GM21576 (cell line): ENCODE data around the gene SSBP4.
"Not testable (repeated sequence)": the region's sequence is repeated elsewhere in the genome, so short reads cannot be mapped to it uniquely, and the experiment has no call there.

Experiments
- ATAC-seq: cut with Tn5 transposase; IDR thresholded peaks from one replicate; pipeline ENCODE4 v1.9.1; 2021; ENCODE audit warnings: mild to moderate bottlenecking, moderate library complexity; ENCODE audit not compliant: unreplicated experiment

Gene SSBP4

DNA sequence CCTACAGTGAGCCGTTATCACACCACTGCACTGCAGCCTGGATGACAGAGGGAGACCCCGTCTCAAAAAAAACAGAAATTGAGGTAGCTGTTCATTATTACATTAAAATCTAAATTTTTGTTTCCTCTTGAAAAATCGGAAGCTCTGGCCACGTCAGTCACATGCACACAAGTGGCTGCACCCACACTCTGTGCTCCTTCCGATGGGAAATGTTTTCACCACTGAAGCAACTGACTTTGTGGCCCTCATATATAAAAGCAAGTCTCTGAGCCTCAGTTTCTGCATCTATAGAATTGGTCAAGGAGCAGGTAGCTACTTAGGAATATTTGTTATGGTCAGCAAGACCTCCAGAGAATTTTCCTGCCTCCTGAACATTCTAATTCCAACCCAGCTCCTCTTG lies 26.3 kb upstream of the SSBP4 start:
- ATAC-seq, result no peak

DNA sequence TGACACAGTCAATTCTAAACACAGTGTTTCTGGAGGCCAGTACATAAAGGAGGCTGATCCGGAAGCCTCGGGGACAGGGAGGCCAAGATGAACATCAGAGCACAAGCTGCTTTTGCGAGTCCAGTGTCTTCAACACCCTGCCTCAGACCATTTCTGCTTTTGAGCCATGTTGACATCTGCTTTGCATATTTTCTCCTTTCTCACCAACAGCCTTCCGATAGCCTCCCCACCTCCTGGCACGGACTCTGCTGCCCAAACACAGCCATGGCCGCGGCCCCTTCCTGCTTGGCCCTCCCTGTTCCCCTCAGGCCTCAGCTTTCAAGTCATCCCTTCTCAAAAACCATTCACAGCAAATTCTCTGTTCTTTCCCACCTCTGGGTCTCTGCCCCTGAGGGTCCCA lies 25.4 kb upstream of the SSBP4 start:
- no peak for ATAC-seq

DNA sequence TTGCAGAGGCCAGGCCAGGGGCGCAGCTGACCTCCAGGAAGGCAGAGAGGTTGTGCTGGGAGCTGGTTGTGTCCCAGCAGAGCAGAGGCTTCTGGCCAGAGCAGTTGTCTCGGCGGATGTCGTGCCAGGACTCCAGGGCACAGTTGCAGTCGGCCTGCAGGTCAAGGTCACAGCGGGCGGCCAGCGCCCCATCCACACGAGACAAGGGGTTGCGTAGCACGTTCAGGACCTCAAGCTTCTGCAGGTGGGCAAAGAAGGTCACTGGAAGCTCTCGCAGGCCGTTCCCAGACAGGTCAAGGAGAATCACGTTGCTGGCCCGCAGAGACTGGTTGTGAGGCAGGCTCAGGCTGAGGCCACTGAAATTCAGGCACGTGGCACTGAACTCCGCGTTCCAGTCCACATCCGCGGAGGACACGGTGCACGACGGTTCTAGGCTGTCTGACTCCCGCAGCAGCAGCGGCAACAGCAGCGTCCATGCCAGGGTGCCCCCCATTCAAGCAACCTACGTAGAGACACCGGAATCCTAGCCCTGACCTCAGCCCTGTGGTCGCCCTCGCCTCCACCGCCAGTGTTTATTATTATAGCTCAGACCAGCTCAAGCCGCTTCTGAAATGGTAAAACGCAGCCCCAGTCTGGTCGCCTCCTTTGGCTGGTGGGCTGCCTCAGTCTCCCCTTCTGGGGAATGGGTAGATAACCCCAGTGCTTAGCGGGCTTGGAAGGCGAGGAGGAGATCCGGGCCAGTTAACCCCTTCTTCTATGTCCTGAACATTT lies 22.5 kb upstream of the SSBP4 start:
- ATAC-seq, result no peak

DNA sequence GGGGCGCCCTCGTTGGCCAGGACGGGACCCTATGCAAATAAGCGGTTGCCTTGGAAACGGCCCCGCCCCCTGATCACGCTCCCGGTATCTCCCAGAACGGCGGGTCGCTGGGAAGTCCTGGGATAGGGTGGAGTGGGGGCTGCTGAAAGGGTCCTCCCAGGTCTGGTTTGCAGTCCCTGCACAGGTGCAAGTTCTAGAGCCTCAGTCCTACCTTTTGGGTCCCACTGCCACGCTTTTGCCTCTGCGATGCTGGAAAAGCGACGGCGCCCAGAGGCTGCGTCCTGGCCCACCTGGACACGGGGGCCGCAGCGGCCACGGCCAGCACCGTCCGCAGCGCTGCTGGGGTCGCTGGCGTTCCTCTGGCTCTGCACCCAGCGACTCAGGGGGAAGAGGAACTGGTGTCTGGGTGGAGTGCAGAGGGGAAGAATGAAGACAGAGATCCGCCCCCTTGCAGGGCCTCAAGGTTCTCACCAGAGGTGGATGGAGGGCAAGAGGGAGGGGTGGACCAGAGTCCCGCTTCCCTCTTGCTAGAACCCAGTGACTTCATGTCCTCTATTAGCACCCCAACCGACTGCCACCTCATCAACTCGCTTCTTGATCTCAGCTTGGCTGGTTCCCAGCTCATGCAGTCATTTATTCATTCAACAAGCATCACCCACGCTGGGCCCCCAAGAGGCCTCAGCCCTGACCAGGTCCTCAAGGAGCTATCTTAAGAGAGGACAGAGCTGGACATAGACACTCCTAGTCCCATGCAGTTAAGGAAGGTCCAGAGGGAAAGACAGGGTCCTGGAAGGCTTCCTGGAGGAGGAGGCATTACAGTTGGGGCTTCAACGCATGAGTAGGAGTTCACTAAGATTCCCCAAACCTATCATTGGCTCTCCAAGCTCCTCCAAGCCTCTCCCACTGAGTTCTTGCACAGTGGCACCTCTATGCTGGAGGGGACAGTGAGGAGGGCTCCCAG lies 21.7 kb upstream of the SSBP4 start, which contains the start of gene LRRC25:
TSS of gene LRRC25 (minus strand) at position 381 of the 961 bp plus-strand sequence. CDS start 659 bp downstream, outside the sequence.
- no peak for ATAC-seq

DNA sequence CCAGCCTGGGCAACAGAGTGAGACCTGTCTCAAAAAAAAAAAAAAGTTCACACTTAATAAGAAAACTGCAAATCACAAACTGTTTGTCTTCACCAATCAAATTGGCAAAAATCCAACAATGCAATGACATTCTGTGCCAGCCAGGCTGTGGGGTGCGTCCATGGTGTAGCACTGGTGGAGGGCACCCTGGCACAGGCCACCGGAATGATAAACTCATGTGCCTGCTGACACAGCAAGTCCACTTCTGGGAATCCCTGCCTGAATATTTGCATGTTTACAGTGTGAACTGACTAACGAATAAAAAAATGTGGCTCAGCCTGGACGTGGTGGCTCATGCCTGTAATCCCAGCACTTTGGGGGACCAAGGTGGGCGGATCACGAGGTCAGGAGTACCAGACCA lies 20.2 kb upstream of the SSBP4 start:
- no peak for ATAC-seq

DNA sequence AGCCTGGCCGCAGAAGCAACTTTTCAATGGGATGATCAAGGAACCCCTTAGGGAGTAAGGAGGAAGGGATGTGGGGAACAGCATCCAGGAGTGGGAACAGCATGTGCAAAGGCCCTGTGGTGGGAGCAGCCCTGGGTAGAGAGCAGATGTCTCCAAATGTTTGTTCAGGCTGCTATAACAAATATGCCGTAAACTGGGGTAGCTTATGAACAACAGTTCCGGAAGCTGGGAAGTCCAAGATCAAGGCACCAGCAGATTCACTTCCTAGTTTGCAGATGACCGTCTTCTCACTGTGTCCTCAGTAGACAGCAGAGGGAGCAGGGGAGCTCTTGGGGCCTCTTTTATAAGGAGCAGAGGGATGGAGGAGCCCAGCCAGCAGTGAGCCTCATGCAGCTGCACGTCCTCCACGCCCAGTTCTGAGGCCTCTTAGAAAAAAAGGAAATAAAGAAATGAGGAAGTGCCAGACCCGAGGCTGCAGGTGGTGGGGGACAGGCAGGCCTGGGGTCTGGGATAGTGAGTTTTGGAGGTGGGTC lies 17.6 kb upstream of the SSBP4 start:
- ATAC-seq, result no peak

DNA sequence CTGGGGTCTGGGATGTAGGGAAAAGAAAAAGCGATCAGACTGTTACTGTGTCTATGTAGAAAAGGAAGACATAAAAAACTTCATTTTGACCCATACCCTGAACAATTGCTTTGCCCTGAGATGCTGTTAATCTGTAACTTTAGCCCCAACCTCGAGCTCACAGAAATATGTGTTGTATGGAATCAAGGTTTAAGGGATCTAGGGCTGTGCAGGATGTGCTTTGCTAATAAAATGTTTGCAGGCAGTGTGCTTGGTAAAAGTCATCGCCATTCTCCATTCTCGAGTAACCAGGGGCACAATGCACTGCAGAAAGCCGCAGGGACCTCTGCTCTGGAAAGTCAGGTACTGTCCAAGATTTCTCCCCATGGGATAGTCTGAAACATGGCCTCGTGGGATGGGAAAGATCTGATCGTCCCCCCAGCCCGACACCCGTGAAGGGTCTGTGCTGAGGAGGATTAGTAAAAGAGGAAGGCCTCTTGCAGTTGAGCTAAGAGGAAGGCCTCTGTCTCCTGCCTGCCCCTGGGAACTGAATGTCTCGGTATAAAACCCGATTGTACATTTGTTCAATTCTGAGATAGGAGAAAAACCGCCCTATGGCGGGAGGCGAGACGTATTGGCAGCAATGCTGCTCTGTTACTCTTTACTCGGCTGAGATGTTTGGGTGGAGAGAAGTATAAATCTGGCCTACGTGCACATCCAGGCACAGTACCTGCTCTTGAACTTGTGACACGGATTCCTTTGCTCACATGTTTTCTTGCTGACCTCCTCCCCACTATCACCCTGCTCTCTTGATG lies 16.5 kb upstream of the SSBP4 start:
- ATAC-seq, result not testable (repeated sequence)

DNA sequence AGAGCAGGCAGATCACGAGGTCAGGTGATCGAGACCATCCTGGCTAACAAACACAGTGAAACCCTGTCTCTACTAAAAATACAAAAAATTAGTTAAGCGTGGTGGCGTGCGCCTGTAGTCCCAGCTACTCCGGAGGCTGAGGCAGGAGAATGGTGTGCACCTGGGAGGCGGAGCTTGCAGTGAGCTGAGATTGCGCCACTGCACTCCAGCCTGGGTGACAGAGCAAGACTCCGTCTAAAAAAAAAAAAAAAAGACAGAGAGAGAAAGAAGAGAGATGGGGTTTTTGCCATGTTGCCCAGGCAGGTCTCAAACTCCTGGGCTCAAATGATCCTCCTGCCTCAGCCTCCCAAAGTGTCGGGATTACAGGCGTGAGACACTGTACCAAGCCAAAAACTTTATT lies 13.4 kb upstream of the SSBP4 start:
- not testable (repeated sequence) for ATAC-seq

DNA sequence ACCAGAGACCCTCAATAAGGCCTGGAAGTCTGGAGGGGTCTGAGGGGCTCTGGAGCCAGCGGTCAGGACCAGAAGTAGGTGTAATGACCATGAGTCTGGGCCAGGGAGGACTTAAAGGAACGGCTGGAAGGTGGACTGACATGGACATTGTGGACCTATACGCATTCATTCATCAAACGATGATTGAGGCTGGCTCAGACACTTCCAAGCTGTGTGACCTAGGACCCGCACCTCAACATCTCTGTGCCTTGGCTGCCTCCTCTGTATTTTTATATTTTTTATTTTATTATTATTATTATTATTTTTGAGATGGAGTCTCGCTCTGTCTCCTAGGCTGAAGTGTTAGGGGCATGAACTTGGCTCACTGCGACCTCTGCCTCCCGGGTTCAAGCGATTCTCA lies 12.4 kb upstream of the SSBP4 start:
- no peak for ATAC-seq

DNA sequence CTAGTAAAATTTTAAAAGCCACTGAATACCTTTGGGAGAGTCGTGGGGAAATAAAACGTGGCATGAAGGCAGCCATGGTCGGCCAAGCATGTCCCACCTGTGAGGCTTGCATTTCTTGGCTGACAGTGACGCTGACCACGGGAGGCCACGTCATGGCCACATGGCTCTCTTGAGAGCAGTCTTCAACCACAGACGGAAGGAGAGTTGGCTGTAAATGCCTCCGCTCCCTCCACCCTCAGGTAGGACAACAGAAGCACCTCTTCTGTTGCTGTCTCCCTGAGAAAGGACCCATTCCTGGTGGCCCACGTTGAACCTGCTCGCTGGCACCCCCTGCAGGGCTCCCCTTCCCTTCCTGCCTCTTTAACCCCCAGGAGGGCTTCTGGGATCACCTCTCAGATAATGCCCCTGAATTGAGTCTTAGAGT lies 11.1 kb upstream of the SSBP4 start:
- peak; percentile 64 for ATAC-seq

DNA sequence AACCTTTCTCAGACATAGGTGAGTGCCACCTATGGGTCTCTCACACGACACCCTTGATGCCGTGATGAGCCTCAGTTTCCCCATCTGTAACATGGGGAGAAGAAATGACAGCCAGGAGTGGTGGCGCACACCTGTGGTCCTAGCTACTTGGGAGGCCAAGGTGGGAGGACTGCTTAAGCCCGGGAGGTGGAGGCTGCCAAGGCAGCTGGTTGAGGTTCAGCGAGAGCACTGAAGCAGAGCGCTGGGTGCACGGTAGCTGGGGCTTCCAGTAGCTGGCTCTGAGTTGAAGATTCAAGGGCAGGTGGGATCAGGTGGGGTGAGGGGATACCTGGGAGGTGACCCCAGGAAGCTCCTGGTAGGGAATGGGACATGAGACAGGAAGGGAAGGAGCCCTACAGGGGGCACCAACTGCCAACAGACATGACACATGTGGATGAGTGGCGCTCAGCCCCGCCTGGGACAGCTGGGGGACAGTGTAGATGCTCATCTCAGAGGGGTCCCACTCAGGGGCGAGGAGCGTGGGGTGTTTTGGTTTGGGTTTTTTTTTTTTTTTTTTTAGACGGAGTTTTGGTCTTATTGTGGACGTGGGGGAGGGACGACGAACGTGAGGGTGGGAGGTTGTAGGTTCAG lies 6.5 kb upstream of the SSBP4 start:
- no peak for ATAC-seq

DNA sequence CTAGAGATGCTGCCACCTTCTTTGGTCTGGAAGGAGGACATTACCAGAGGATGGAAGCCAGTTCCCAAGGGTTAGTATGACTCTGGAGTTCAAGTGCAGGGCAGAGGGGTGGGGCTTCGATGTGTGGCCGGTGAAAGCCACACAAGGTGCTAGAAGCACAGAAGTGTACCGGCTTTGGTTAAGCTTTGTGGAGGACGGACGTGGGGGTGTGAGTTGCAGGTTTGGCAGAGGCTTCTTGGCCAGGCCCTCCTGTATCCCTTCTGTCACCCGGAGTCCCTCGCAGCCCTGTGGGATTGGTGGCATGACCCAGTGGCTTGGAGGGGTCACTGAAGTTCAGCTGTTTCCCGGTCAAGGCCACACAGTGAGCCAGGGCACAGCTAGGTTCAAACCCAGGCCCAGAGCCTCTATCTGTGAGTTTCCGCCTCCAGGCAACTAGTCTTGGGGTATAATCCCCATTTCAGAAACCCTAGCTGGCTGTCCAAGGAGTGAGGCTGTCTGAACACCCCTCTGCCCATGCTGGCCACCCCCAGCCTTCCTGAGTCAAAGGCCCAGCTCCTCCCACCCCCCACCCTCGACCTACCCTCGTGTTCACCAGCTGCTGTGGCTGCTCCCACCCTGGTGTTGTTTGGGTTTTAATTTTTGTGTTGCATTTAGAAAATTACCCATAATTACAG lies 4.6 kb upstream of the SSBP4 start:
- ATAC-seq, result no peak

DNA sequence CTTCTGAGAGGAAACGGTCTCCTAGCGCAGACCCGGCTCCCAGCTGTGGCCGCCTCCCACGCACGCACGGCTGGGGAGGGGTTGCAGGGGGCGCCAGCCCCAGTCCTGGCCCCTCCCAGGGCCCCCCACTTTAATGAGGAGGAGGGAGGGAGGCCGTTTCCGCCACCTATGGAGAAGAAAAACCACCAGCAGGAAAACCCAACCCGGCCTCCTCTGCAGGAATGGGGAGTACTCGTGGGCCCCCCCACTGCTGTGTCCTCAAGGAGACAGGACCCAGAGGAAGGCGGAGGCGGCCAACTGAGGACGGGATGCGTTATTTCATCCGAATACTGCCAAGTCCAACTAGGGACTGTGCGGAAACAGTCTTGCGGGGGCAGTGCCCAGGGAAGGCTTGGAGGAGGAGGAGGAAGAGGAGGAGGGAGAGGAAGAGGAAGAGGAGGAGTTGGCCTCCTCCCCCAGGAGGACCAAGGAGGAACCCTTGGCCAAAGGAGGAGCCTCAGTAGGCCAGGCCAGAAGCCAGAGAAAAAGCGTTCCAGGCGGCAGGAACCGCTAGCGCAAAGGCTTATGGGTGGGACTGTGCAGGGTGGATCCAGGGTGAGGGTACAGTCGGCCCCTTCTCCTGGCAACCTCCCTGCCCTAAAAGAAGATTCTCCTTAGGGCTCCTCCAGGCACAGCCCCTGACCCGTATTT lies 3.9 kb upstream of the SSBP4 start:
- no peak for ATAC-seq

DNA sequence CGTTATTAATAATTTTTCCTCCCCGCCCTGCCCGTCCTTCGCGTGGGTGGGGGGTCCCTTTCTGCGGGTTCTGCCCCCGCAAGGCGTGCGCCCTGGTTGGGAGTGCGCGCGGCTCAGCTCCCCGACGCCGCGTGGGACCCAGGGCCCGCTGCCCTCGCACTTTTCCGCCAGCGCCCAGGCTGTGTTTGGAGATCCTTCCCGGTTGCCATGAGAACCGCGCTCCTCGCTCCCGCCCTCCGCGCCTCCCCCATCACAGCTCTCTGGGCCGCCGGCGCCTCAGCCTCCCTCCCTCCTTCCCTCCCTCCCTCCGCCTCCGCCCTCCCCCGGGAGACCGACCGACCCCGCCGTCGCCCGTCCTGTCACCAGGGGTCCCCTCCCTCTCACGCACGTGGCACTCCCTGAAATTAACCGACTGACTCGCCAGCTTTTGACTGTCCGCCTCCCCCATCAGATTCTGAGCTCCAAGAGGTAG lies 2.4 kb upstream of the SSBP4 start:
- ATAC-seq, result no peak

DNA sequence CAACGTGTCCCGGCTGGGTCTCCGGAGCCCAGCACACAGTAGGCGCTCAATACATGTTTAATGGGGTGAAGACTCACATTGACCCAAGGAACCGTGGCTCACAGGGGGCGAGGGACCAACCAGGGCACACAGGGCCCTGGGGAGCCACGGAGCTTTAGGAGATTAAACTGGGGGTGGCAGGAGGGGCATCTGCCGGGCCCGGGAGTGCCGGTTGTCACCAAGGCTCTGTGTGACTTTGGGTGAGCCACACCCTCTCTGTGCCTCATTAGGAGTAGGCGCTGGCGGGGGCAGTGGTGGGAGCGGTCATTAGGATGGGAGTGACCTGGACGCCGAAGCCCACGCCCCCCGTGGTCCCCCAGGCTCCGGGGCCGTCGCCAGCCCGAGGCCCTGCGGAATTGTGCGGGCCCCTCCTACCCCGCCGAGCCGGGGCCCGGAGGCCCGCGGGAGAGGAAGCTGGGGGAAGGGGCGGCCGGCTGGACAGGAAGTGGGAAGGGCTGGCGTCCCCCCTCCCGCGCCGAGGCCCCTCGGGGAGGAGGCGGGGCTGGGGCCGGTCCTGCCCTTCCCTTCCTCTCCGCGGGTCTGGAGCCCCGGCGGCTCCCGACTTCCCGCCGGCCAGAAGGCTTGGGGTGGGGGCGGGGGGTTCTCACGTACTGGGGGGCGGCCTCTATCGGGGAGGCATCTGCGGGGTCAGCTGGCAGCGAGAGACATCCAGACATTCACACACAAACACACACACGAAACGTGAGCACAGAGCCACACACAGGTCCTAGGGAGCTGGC lies 1.8 kb upstream of the SSBP4 start:
- ATAC-seq, result no peak

DNA sequence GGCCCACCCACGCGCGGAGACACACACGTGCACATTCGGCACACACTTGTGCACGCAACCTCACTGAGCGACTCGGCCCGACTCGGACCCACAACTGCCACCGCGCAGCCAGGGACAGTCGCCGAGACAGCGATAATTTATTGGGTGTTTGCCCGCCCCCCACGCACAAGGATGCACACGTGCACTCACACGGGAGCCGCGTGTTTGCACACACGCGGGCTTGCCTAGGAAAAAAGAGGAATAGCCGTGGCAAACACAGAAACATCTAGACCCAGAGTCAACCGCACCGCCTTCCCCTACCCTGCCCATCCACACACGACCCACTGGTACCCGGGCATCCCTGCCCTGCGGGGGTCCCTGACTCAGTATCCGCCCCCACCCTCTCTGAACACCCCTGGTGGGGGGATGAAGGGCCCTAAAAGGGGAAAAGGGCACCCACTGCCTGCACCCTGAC lies 1.1 kb upstream of the SSBP4 start:
- ATAC-seq, result no peak

DNA sequence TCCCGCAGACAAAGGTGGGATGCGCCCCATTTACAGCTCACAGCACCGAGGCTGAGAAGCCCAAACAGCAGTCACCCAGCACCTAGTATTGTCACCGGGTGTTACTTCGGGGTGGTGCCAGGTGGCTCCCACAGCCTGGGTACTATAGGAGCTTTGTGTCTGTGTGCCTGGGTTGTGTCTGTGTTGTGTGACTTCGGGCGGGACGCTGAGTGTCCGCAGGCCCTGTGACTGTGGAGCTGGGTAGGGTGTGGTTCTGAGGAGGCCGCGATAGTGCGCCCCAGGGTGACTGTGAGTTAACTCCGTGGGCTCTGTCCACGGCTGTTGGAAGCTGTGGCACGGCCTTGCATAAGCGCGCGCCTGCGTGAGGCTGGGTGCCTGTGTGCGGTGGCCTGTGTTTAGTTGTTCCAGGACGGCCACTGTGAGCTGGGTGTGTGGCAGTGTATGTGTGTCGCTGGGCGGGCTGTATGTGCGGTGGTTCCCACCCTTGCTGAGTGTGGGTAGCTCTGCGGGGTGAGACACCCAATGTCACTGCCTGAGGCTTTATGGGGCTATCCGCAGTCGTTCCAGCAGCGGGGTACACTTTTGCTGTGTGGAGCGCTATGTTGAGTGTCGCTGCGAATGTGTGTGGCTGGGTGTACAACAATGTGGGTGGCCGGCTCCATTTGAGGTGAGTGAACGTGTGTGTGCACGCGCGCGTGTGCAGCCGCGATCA lies 559 bp upstream of the SSBP4 start:
- no peak for ATAC-seq
